B cell (primary cell): ENCODE results near the gene MGAT5.

Experiments used
- CTCF ChIP-seq: fragments of 200-600 bp; IDR thresholded peaks from one replicate; pipeline ENCODE4 v1.8.0; 2022; ENCODE audit warnings: antibody characterized with exemption, mild to moderate bottlenecking
- EZH2 ChIP-seq: IDR thresholded peaks from 2 replicates; pipeline ENCODE4 v1.6.1; 2012; ENCODE audit warnings: borderline replicate concordance, low read depth, mild to moderate bottlenecking, moderate library complexity, low read length; ENCODE audit not compliant: insufficient read depth, poor library complexity, severe bottlenecking

GRCh38 chr2:134230885-134231284, 23.0 kb upstream of the MGAT5 start:
- TF ChIP-seq EZH2, result no peak
- no peak for TF ChIP-seq CTCF
